Measurements from ENCODE around the gene ATP6V0B.

ATP6V0B gene

DNA sequence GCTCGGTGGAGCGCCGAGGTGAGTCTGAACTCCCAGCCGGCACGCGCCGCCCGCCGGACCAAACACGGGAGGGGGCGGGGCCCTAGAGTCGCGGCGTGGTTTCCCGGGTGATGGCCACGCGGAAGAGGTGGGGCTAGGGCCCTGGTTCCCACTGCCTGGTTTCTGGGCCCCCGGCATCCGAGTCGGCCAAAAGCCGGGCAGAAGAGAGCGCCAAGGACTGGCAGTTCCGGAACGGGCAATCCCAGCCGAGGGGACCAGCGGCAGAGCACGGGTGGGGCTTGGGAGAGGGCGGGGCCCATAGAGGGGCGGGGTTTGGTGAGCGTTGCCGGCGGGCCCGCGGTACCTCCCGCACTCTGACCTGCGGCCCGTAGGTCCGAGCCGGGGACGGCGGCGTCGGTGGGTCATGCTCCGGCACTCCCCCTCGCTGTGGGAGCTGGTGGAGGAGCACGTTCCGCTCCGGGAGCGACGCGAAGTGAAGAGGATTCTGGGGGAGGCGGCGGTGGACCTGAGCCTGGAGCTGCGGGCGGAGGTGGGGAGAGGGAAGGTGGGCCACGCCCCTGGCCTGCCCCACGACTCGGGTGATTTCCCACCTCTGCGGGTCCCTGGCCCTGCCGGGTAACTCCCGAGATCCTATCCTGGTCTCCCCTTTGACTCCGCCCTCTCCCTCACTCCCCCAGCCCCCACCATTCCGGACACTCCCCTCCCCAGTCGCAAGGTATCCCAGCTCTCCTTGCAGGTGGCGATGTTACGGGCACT is 16.9 kb downstream of the ATP6V0B start, which contains the start of gene CCDC24:
Gene CCDC24, plus strand, starts transcription at position 124 of the 756 bp plus-strand sequence. Its CDS starts 280 bp downstream, at position 404.
- DNase-seq (ENCODE audit: low read depth), result peak; percentile 73
- peak within 1 kb of the TSS; percentile 59 for H3K4me3 ChIP-seq (ENCODE audit: low read depth, low read length)
- TF ChIP-seq MYC (IDR thresholded peaks at IDR 0.05; ENCODE audit: low read depth, low read length) (peak; percentile 52), POLR2A (IDR thresholded peaks at IDR 0.05; ENCODE audit: extremely low read depth, insufficient read length) (no peak)
- TF ChIP-seq, protein P1, sequence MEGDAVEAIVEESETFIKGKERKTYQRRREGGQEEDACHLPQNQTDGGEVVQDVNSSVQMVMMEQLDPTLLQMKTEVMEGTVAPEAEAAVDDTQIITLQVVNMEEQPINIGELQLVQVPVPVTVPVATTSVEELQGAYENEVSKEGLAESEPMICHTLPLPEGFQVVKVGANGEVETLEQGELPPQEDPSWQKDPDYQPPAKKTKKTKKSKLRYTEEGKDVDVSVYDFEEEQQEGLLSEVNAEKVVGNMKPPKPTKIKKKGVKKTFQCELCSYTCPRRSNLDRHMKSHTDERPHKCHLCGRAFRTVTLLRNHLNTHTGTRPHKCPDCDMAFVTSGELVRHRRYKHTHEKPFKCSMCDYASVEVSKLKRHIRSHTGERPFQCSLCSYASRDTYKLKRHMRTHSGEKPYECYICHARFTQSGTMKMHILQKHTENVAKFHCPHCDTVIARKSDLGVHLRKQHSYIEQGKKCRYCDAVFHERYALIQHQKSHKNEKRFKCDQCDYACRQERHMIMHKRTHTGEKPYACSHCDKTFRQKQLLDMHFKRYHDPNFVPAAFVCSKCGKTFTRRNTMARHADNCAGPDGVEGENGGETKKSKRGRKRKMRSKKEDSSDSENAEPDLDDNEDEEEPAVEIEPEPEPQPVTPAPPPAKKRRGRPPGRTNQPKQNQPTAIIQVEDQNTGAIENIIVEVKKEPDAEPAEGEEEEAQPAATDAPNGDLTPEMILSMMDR (IDR thresholded peaks at IDR 0.05; ENCODE audit: low read depth, low read length), result no peak
- TF ChIP-seq, protein P2, sequence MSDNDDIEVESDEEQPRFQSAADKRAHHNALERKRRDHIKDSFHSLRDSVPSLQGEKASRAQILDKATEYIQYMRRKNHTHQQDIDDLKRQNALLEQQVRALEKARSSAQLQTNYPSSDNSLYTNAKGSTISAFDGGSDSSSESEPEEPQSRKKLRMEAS (IDR thresholded peaks at IDR 0.05; ENCODE audit: low read depth, low read length), result peak; percentile 76

DNA sequence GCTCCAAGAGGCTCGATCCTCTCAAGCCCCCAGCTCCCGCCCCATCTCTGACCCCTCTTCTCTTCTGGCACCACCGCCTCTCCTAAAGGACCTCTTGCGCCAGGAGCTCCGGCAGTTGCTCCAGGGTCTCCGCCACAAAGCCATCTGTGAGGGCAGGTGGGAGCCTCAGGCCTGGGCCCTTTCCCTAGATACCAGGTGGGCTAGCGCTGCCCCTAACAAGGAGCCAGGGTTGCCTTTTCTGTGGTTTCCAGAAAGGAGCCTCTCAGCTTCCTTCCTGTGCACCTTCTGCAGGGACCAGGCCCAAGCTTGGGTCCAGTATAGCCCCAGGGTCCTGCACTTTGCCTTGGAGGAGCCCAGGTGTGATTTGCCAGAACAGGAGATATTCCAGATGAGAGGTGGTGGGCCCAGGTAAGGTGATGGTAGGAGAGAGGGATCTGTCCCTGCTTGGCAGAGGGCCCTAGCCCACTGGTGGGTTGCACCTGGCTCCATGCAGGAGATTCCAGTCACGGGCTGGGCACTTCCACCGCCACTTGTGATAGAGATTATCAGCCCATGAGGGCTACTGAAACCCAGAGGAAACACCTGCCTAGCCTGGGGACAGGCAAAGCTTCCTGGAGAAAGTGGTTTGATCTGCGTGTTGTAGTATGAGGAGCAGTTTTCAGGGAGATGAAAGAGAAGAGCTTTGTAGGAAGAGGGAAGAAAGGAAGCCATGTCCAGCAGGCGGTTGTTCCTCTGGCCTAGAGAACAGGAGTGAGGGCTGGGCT is 17.7 kb downstream of the ATP6V0B start:
- TF ChIP-seq, protein P1 (IDR thresholded peaks at IDR 0.05; ENCODE audit: low read depth, low read length), result no peak
- TF ChIP-seq POLR2A (IDR thresholded peaks at IDR 0.05; ENCODE audit: extremely low read depth, insufficient read length) (no peak), MYC (IDR thresholded peaks at IDR 0.05; ENCODE audit: low read depth, low read length) (no peak)
- TF ChIP-seq, protein P2 (IDR thresholded peaks at IDR 0.05; ENCODE audit: low read depth, low read length), result no peak
- peak overlapping the region; percentile 59 for H3K4me3 ChIP-seq (ENCODE audit: low read depth, low read length)
- DNase-seq (ENCODE audit: low read depth), result no peak

DNA sequence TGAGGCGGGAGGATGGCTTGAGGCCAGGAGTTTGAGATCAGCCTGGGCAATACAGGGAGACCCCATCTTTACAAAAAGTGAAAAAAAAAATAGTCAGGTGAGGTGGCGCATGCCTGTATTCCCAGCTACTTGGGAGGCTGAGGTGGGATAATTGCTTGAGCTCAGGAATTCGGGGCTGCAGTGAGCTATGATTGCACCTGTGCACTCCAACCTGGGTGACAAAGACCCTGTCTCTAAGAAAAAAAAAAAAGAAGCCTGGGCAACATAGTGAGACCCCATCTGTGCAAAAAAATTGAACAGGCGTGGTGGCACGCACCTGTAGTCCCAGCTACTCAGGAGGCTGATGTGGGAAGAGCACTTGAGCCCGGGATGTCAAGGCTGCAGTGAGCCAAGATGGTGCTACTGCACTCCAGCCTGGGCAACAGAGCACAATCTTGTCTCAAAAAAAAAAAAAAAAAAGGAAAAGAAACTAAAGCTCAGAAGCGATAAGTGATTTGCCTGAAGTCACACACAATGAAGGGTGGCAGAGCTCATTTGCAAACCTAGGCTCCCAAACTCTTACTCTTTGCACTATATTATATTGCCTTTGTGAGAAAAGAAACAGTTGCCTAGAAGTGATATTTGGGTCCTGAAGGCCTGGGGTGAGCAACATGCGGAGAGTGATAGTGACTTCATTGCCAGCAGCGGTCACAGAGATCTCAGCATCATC is 18.6 kb downstream of the ATP6V0B start:
- TF ChIP-seq, protein P2 (IDR thresholded peaks at IDR 0.05; ENCODE audit: low read depth, low read length), result no peak
- TF ChIP-seq MYC (IDR thresholded peaks at IDR 0.05; ENCODE audit: low read depth, low read length) (no peak), POLR2A (IDR thresholded peaks at IDR 0.05; ENCODE audit: extremely low read depth, insufficient read length) (no peak)
- TF ChIP-seq, protein P1 (IDR thresholded peaks at IDR 0.05; ENCODE audit: low read depth, low read length), result no peak
- no peak for DNase-seq (ENCODE audit: low read depth)
- H3K4me3 ChIP-seq (ENCODE audit: low read depth, low read length), result no peak overlapping the region

DNA sequence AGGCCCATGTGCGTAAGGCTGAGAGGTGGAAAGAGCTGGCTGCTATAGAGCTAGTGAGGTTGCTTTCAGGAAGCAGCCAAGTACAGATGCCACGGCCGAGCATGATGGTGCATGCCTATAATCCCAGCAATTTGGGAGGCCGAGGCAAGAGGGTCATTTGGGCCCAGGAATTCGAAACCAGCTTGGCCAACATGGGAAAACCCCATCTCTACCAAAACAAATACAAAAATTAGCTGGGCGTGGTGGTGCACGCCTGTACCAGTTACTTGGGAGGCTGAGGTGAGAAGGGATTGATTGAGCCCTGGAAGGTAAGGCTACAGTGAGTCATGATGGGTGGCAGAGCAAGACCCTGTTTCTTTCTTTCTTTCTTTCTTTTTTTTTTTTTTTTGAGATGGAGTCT is 19.3 kb downstream of the ATP6V0B start:
- DNase-seq (ENCODE audit: low read depth), result no peak
- no peak overlapping the region for H3K4me3 ChIP-seq (ENCODE audit: low read depth, low read length)
- TF ChIP-seq, protein P2 (IDR thresholded peaks at IDR 0.05; ENCODE audit: low read depth, low read length), result no peak
- TF ChIP-seq, protein P1 (IDR thresholded peaks at IDR 0.05; ENCODE audit: low read depth, low read length), result no peak
- TF ChIP-seq MYC (IDR thresholded peaks at IDR 0.05; ENCODE audit: low read depth, low read length) (no peak), POLR2A (IDR thresholded peaks at IDR 0.05; ENCODE audit: extremely low read depth, insufficient read length) (no peak)

All from NB4 (cell line).